Measurements from ENCODE around the gene SYT17. TPM values are rescaled to one million over a fixed set of nuclear protein-coding genes. Genes with fewer than 3 reads are reported as not detected.
A peak's percentile ranks its signal among the peaks of the same experiment; 100 is the strongest.

SYT17 gene
- total RNA-seq, 1 donor from 2014 or later: 2.4 TPM

GRCh38 chr16:19292186-19292585 is 124.1 kb downstream of the SYT17 start:
- no peaks in the 10 kb centered on the region for H3K36me3 ChIP-seq
- no peaks in the 10 kb centered on the region for H3K27me3 ChIP-seq
- no peak overlapping the region for H3K4me3 ChIP-seq
- no peak for DNase-seq (ENCODE audit: low spot score in 2 of 2)
- intact Hi-C loops (cut with DNase I): no loop called here
- H3K4me1 ChIP-seq: no peaks in the 10 kb centered on the region
- H3K9me3 ChIP-seq: no peaks in the 10 kb centered on the region
- H3K27ac ChIP-seq: no peak overlapping the region
- TF ChIP-seq CTCF (IDR thresholded peaks at IDR 0.05): no peak

- Histone ChIP-seq H3K4me1 (no peaks in the 10 kb centered on the region), H3K27me3 (no peaks in the 10 kb centered on the region), H3K4me3 (no peak overlapping the region), H3K27ac (no peak overlapping the region), H3K9me3 (no peaks in the 10 kb centered on the region), H3K36me3 (no peaks in the 10 kb centered on the region)
- no peak for TF ChIP-seq CTCF (IDR thresholded peaks at IDR 0.05)
- intact Hi-C loops (cut with DNase I): no loop called here
- DNase-seq (ENCODE audit: low spot score in 2 of 2): peak; percentile 43 to 78
Observed at GRCh38 chr16:19294156-19294649, 126.2 kb downstream of the SYT17 start.

GRCh38 chr16:19295393-19295792 is 127.4 kb downstream of the SYT17 start:
- H3K9me3 ChIP-seq: no peaks in the 10 kb centered on the region
- intact Hi-C loops (cut with DNase I): no loop called here
- H3K27ac ChIP-seq: no peak overlapping the region
- no peaks in the 10 kb centered on the region for H3K36me3 ChIP-seq
- no peak overlapping the region for H3K4me3 ChIP-seq
- no peaks in the 10 kb centered on the region for H3K4me1 ChIP-seq
- no peak for DNase-seq (ENCODE audit: low spot score in 2 of 2)
- H3K27me3 ChIP-seq: no peaks in the 10 kb centered on the region
- no peak for TF ChIP-seq CTCF (IDR thresholded peaks at IDR 0.05)

- H3K4me1 ChIP-seq: no peaks in the 10 kb centered on the region
- no peaks in the 10 kb centered on the region for H3K27me3 ChIP-seq
Observed at GRCh38 chr16:19297454-19297853, 129.4 kb downstream of the SYT17 start.

GRCh38 chr16:19299565-19299964 is 131.5 kb downstream of the SYT17 start:
- no peaks in the 10 kb centered on the region for H3K4me1 ChIP-seq
- no peak for TF ChIP-seq CTCF (IDR thresholded peaks at IDR 0.05)
- DNase-seq (ENCODE audit: low spot score in 2 of 2): no peak
- no peaks in the 10 kb centered on the region for H3K27me3 ChIP-seq
- H3K9me3 ChIP-seq: no peaks in the 10 kb centered on the region
- H3K4me3 ChIP-seq: no peak overlapping the region
- intact Hi-C loops (cut with DNase I): no loop called here
- no peak overlapping the region for H3K27ac ChIP-seq
- no peaks in the 10 kb centered on the region for H3K36me3 ChIP-seq

More at GRCh38 chr16:19297454-19297853, 129.4 kb downstream of the SYT17 start:
- intact Hi-C loops (cut with DNase I): no loop called here
- no peaks in the 10 kb centered on the region for H3K9me3 ChIP-seq
- H3K4me3 ChIP-seq: no peak overlapping the region
- TF ChIP-seq CTCF (IDR thresholded peaks at IDR 0.05): no peak
- DNase-seq (ENCODE audit: low spot score in 2 of 2): no peak
- H3K36me3 ChIP-seq: no peaks in the 10 kb centered on the region
- no peak overlapping the region for H3K27ac ChIP-seq

GRCh38 chr16:19301931-19302330 is 133.9 kb downstream of the SYT17 start:
- no peaks in the 10 kb centered on the region for H3K27me3 ChIP-seq
- DNase-seq (ENCODE audit: low spot score in 2 of 2): no peak
- H3K4me3 ChIP-seq: no peak overlapping the region
- intact Hi-C loops (cut with DNase I): no loop called here
- no peaks in the 10 kb centered on the region for H3K36me3 ChIP-seq
- H3K9me3 ChIP-seq: no peaks in the 10 kb centered on the region
- no peak overlapping the region for H3K27ac ChIP-seq
- no peaks in the 10 kb centered on the region for H3K4me1 ChIP-seq
- no peak for TF ChIP-seq CTCF (IDR thresholded peaks at IDR 0.05)

Data from ascending aorta (tissue), 2 donors.